GM19043 (cell line): ENCODE measurements around the gene DLG1.
"Not testable (repeated sequence)": the region's sequence is repeated elsewhere in the genome, so short reads cannot be mapped to it uniquely, and the experiment has no call there.

Source experiments
- ATAC-seq: cut with Tn5 transposase; IDR thresholded peaks from one replicate; pipeline ENCODE4 v1.9.1; 2021; ENCODE audit warnings: low read depth; ENCODE audit not compliant: unreplicated experiment

DLG1 gene

DNA sequence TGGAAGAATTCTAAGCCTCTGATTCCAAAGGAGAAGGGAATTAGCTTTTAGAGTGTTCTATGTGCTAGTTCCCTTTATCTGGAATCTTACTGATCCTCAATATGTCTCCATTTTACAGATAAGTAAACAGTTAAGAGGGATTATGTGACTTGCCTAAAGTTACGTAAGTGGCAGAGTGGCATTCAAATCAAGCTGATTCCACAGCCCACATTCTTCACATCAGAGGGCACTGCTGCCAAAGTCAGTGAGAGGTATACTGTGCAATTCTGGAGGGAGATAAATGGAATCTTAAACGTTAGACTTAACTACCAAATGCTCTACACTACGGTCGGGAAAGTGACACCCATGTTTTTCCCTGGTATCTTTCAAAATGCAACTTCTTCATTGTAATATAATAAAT is 257.8 kb downstream of the DLG1 start:
- no peak for ATAC-seq

GRCh38 chr3:197038679-197039462 is 259.5 kb downstream of the DLG1 start:
- no peak for ATAC-seq

- ATAC-seq, result no peak
Measured at GRCh38 chr3:197035577-197035976, 262.8 kb downstream of the DLG1 start.

DNA sequence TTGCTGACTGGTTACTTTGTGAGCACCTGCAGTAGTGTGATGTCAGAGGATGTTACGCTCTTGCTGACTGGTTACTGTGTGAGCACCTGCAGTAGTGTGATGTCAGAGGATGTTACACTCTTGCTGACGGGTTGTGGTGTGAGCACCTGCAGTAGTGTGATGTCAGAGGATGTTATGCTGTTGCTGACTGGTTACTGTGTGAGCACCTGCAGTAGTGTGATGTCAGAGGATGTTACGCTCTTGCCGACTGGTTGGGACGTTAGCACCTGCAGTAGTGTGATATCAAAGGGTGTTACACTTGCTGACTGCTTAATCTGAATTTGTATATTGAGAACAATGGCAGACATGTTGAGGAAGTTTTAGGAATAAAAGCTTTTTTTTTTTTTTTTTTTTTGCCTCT is 263.6 kb downstream of the DLG1 start:
- ATAC-seq, result not testable (repeated sequence)

DNA sequence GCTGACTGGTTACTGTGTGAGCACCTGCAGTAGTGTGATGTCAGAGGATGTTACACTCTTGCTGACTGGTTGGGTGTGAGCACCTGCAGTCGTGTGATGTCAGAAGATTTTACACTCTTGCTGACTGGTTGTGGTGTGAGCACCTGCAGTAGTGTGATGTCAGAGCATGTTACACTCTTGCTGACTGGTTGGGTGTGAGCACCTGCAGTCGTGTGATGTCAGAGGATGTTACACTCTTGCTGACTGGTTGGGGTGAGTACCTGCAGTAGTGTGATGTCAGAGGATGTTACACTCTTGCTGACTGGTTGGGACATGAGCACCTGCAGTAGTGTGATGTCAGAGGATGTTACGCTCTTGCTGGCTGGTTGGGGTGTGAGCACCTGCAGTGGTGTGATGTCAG is 264.6 kb downstream of the DLG1 start:
- ATAC-seq, result not testable (repeated sequence)

DNA sequence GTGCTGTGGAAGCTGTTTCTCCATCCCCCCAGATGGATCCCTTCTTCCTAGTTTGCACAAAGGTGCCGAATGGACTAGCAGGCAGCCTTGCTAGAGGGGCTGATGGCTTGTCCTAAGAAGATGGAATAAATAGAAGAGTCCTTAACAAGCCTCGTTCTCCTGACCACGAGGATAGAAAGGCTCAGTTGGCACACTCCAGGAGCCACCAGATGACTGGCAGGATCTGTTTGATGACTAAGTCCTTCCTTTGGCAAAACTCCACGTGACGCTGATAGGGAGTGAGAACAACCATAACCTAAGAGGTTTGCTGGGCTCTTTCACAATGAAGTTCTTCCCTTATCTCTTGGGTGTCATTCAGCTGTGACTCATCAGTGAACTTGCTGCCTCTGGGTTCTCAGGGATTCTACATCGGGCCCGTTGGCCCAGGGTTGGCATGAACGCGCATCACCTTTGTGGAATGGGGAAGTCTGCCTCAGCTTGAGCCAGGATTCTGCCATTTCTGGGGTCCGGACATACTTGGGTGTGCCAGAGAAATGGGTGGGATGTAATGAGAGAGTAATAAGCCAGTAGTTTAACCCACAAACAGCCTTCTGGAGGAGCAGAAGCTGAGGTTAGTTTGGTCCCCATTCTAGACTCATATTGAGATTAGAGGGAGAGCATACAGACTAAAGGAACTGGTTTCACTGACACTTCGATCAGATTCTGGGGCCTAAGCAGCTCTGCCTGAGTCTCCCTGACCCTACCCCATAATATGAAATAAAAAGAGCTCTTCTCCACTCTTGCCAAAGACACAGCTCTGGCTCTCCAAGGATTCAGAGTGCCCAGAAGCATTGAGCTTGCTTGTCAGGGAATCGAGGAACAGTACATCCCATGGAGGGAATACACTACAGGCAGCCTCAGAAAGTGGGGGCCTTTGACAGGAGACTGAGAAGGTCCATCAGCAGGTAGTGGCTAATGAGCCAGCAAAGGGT is 266.8 kb downstream of the DLG1 start:
- no peak for ATAC-seq

- no peak for ATAC-seq
Measured at GRCh38 chr3:197030379-197031314, 267.8 kb downstream of the DLG1 start.

DNA sequence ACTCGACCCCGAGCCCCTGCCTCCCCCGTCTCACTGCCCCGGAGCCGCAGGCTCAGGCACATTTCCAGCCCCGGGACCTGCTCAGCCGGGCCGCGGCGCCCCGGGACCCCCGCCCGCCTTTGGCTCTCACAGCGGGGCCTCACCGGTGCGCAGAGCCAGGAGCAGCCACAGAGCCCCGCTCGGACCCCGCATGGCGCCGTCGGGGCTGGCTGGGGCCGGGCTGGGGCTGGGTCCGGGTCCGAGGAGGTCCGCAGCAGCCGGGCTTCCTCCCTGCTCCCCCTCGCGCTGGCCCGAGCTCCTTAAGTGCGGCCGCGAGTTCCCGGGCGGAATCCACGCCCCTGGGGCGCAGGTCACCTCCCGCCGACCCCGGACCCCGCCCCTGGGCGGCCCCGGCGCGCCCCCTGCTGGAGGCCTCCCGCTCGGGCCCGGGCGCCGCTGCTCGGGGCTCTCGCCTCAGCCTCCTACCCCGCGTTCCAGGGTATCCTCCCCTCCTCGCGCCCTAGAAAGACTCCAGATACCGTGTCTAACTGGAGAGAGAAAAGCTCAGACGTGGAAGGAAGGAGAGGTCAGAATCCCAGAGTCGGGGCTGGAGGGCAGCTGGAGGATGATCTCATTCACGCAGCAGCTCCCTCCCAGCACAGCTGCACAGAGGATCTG is 268.8 kb downstream of the DLG1 start, which contains the start of gene MELTF:
Gene MELTF (minus strand): TSS at position 307 of the 657 bp plus-strand sequence. CDS start 115 bp downstream, at position 192.
- ATAC-seq, result peak; percentile 73

DNA sequence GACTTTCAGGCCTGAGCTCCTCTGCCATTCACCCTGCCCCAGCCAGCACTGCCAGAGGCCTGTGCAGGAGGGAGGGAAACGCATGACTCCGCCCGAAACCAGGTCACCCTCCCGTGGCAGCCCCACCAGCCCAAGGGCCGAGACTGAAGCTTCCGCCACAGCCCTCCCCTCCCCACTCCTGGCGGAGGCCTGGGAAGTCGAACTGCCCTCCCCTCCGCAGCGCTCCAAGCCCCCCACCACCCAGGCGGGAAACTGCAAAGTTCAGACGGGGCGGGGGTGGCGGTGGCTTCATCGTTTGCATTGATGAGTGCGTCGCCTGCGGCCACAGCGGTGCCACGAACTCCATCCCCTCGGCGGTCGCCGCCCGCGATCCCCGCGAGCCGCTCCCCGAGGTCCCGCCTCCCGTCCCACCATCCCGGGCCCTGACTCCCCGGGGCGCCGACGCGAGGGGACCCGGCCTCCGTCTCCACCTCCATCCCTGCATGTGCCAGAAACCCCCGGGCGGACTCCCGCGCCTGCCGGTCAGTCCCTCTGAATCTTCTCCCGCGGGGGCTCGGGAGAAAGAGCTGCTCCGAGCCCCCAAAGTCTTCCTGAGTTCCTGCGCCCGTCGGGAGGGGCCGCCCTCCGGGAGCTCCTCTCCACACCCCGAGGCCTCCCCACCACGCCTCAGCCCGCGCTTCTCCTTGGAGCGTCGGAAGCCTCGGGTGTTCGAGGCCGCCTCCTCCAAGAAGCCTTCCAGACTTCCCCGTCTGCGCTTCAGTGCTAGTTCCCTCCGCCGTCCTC is 269.5 kb downstream of the DLG1 start:
- ATAC-seq, result no peak

DNA sequence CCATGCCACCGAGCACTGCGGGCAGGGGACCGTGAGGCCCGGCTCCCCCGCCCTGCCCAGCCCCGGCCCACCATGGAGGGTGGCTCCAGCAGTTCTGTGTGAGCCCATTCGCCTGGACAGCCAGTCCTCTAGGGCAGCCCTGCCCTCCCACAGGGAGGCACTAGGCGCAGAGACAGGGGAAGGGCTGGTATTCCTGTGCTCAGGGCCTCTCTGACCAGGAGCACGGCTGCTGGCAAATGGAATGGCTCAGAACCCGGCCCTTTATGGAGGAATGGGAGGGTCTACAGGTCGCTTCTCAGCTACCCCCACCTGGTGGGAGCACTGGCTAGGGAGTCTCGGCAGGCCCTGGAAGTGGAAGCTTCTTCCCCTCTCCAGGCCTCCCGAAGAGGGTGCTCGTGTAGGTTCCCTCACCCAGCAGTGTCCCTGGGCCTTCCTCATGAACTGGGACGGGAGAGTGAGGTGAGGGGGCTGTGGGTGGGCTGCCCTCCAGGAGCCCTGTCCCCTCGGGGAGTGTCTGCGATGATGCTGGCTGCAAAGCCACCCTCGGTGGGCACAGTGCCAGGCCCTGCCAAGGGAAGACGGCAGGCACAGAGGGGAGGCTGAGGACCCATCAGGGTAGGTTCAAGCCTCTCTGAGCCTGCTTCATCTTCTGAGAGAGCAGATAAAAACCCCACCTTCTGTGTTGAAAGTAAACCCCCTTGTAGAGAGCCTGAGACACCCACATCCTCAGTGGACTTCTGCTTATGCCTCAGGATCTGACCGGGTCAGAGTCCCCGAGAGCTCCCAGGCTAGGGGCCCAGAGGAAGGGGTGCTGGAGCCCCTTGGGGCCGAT is 270.3 kb downstream of the DLG1 start:
- no peak for ATAC-seq

DNA sequence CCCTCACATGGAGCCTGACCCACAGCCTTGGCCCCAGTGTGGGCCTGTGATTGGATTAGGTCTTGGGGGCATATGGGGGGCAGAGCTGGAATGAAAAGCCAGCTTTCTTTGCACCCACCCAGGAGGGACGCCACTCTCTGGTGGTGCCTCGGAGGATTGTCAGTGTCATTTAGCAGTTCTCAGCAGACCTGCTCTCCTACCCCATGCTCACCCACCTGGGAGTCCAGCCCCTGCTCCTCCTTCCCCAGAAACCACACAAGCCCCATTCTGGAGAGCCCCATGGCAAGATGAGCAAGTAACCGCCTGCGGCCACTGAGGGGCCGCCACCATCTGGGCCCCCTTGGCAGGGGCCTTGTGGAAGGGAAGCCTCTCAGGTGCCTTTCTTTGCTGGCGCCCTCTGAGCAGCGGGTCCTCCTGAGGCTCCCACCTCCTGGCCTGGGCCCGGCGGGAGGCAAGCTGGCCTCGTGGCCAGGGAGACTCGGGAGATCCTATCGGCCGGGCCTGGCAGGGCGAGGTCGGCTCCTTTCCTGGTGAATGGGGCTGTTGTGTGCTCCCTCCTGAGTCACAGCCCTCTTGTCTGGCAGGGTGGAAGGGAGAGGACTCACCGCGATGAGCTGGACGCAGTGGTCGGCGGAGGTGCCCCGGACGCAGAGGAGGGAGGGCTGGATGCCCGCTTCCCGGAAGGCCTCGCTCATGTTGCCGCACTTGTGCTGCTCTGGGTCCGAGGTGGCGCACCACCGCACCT is 271.1 kb downstream of the DLG1 start:
- ATAC-seq, result no peak

DNA sequence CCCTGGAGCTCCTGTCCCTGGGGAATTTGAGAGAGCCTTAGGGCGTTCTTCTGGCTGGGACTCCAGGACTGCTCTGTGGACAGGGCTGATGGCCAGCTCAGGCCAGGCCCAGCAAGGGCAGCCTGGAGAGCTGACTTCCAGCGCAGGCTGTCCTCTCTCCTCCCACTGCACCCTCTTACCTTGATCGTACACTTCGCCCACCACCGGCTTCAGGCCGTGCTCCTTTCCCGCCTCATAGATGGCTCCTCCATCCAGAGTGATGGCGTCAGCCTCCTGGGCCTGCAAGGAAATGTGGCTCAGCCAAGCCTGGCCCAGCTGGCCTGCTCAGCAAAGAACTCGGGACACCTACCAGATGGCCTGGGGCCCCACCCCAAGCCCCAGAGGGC is 271.9 kb downstream of the DLG1 start:
- ATAC-seq, result no peak

DNA sequence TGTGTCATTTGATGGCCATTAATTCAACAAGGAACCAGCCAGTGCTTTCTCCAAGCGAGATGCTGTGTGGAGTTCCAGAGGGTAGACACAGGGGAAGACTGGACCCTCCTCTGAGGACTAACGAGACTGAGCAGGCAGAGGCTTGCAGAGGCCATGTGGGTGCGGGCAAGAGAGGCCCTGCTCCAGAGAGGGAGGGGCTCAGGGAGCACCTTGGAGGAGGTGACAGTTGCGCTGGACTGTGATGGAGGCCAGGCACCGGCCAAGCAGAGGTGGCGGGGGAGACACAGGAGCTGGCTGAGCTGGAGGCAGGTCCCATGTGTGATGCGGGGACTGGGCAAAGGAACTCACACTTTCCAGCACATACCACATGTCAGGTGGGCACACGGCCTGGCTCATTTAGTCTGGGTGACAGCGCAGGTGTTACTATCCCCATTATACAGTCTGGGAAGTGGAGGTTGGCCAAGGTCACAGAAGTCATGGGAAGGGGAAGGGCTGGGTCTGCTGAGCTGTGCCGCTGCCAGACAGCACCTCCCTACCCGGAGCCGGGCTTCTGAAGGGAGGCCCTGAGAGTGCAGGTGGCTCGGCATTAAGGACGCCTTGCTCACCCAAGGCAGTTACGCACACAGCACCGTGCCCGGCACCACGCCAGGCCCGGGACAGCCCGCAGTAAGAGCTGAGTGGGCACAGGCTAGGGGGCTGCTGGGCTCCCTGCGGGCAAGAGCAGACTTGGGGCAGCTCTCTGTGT is 272.5 kb downstream of the DLG1 start:
- ATAC-seq, result no peak

- ATAC-seq, result no peak
Measured at GRCh38 chr3:197024881-197025735, 273.3 kb downstream of the DLG1 start.

GRCh38 chr3:197023998-197024651 is 274.3 kb downstream of the DLG1 start:
- ATAC-seq, result peak; percentile 12
